Panc1 (cell line): ENCODE data around the gene SAMD11.
"Not testable (repeated sequence)": the region's sequence is repeated elsewhere in the genome, so short reads cannot be mapped to it uniquely, and the experiment has no call there.

Experiments used
- CTCF ChIP-seq: fragments of 450-650 bp; IDR thresholded peaks from 2 replicates; pipeline ENCODE4 v1.5.1; 2017; ENCODE audit warnings: mild to moderate bottlenecking
- POLR2AphosphoS5 ChIP-seq: IDR thresholded peaks from 2 replicates; pipeline ENCODE4 v1.6.1; 2012; ENCODE audit warnings: mild to moderate bottlenecking, low read depth, low read length, moderate library complexity

GRCh38 chr1:946811-947210 is 23.1 kb downstream of the SAMD11 start:
- not testable (repeated sequence) for TF ChIP-seq CTCF, POLR2AphosphoS5
